Suprapubic skin (tissue), 3 donors: Measurements from ENCODE around the gene TSHZ2.

Source experiments
- EP300 ChIP-seq: sonication (generic); formaldehyde crosslinking; IDR thresholded peaks from one replicate; pipeline ENCODE4 v1.6.1; 2017; ENCODE audit warnings: antibody characterized with exemption
- POLR2A ChIP-seq, 2 donors: fragments of 450-650 bp; IDR thresholded peaks; one replicate each; pipeline ENCODE4 v1.6.1; 2017; ENCODE audit warnings: antibody characterized with exemption in 2 of 2, mild to moderate bottlenecking in 2 of 2, moderate library complexity in 2 of 2
- TF ChIP-seq, protein P1 (sequence below), 2 donors: fragments of 200-600 bp in 1 of 2; fragments of 450-650 bp in 1 of 2; sonication (generic) in 1 of 2; IDR thresholded peaks; one replicate each; pipeline ENCODE4 v1.5.1; 2016 to 2019; ENCODE audit warnings: antibody characterized with exemption in 2 of 2, mild to moderate bottlenecking in 1 of 2, moderate library complexity in 1 of 2

DNA sequence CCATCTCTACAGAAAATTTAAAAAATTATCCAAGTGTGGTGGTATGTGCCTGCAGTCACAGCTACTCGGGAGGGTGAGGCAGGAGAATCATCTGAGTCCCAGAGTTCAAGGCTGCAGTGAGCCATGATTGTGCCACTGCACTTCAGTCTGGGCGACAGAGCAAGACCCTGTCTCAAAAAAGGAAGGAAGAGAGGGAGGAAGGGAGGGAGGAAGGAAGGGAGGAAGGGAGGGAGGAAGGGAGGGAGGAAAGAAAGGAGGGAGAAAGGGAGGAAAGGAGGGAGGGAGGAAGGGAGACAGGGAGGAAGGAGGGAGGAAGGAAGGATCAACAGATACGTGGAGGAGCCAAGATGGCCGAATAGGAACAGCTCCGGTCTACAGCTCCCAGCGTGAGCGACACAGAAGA is 531.4 kb downstream of the TSHZ2 start:
- TF ChIP-seq POLR2A (IDR thresholded peaks at IDR 0.05) (no peak), EP300 (no peak)
- TF ChIP-seq, protein P1, sequence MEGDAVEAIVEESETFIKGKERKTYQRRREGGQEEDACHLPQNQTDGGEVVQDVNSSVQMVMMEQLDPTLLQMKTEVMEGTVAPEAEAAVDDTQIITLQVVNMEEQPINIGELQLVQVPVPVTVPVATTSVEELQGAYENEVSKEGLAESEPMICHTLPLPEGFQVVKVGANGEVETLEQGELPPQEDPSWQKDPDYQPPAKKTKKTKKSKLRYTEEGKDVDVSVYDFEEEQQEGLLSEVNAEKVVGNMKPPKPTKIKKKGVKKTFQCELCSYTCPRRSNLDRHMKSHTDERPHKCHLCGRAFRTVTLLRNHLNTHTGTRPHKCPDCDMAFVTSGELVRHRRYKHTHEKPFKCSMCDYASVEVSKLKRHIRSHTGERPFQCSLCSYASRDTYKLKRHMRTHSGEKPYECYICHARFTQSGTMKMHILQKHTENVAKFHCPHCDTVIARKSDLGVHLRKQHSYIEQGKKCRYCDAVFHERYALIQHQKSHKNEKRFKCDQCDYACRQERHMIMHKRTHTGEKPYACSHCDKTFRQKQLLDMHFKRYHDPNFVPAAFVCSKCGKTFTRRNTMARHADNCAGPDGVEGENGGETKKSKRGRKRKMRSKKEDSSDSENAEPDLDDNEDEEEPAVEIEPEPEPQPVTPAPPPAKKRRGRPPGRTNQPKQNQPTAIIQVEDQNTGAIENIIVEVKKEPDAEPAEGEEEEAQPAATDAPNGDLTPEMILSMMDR (IDR thresholded peaks at IDR 0.05): no peak
